GM19397 (cell line): ENCODE results near the gene MVB12B.
"Not testable (repeated sequence)": the region's sequence is repeated elsewhere in the genome, so short reads cannot be mapped to it uniquely, and the experiment has no call there.

ENCODE experiments used
- ATAC-seq: cut with Tn5 transposase; IDR thresholded peaks from one replicate; pipeline ENCODE4 v1.9.1; 2021; ENCODE audit warnings: mild to moderate bottlenecking, moderate library complexity; ENCODE audit not compliant: unreplicated experiment

The MVB12B gene, protein sequence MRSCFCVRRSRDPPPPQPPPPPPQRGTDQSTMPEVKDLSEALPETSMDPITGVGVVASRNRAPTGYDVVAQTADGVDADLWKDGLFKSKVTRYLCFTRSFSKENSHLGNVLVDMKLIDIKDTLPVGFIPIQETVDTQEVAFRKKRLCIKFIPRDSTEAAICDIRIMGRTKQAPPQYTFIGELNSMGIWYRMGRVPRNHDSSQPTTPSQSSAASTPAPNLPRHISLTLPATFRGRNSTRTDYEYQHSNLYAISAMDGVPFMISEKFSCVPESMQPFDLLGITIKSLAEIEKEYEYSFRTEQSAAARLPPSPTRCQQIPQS

DNA sequence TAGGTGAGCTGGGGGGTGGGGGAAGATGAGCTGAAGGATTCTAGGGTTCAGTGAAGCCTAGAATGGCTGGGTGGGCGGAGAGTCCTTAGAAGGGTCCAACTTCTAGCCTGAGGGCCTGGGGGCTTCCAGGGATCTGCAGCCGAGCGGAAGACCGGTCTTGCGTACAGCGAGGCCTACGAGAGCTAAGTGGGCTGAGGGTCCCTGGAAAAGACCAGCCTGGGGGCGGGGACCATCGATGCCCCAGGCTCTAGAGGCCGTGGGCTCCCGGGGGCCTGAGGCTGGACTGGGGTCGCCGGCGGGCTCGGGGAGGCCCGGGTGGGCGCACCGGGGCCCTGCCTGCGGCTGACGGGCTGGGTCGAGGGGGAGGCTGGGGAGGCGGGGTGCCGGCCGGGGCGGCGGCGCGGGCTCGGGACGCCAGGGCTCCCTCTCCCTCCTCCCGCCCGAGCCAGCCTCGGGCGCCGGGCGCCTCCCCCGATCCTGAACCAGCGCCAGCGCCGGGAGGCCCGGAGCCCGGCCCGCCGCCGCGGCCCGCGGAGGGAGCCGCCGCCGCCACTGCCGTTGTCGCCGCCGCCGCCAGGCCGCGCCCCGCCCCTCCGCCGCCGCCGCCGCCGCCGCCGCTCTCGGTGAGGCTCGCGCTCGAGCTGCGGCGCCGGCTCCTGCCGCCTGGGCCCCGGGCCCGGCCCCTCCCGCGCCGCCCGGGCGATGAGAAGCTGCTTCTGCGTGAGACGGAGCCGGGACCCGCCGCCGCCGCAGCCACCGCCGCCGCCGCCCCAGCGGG, at the start of gene MVB12B:
MVB12B (plus strand) TSS at position 602 of the 778 bp plus-strand sequence; CDS start at position 703, 101 bp downstream.
- no peak for ATAC-seq

DNA sequence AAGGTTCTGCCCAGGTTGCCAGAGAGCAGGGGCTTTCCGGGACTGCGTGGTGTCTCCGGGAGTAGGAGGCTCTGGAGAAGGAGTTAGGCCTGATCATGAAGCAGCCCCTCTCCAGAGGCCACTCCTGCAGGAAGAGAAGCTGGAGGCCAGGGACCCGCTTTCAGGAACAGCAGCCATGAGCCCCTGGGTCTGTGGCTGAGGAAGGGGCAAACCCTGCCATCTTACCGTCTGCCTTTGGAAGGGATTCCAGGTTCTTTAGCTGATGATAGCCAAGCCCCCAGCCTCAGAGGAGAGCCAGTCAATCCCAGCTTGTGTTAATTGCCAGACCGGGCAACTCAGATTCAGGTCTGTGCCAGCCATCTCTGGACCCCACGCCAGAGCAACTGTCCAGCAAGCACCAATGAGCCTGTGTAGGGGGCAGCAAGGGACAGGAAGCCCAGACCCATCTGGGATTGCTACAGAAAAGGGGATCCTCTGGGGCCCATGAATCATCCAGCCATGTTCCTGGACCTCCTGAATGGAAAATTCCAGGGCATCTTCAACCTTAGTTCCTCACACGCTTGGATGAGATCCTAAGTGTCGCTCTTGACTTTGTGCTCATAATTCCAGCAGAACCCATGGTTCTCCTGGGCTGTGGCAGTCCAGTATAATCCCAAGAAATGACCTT, 42.7 kb upstream of the MVB12B start:
- ATAC-seq, result no peak

DNA sequence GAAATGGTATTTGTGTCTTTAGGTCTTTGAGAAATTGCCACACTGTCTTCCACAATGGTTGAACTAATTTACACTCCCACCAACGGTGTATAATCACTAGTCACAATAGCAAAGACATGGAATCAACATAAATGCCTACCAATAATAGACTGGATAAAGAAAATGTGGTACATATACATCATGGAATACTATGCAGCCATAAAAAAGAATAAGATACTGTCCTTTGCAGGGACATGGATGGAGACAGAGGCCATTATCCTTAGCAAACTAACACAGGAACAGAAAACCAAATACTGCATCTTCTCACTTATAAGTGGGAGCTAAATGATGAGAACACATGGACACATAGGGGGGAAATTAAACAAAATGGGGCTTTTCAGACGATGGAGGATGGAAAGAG, 41.0 kb upstream of the MVB12B start:
- not testable (repeated sequence) for ATAC-seq

DNA sequence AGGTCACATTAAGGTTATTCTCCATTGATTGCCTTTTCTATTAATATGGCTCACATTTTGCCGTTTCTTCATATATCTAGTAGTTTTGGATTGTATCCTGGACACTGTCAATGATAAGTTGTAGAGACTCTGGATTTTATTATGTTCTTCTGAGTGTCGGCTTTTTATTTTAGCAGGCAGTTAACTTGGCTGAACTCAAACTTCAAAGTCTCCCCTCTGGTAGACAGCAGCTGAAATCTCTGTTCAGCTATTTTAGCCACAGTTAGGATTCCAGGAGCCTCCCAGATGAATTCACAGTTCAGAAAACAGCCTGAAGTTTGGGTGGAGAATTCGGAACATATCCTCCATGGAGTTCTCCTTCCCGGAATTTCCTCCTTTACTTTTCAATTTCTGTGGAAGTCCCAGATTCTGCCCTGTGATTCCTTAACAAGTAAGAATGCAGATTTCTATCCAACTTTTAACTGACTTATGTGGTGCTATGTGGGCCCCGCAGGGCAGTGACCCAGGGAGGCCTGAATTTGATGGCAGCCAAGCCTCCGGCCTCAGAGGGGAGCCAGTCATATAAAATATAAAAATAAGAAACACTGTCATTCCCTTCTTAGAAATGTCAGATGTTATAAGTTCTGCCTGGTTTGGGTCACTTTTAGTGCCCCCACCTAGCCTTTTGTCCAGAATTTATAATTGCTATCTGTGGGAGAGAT, 39.3 kb upstream of the MVB12B start:
- ATAC-seq, result no peak

DNA sequence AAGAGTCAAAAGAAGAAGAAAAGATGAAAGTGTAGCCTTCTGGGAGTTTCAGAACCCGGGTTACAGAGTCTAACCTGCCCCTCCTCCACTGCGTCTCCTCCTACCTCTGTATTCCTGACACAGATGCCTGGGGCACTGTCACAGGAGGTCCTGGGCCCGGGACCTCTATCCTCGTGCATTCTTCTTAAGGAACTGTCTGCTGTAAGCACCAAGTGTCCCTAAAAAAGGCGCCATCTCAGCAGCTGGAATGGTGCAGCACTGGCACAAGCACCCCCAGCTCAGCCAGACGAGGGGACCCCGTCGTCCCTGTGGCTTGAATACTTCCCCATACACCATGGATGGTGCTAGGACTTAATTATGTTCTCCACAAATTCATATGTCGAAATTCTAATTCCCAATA, 35.8 kb upstream of the MVB12B start:
- no peak for ATAC-seq

DNA sequence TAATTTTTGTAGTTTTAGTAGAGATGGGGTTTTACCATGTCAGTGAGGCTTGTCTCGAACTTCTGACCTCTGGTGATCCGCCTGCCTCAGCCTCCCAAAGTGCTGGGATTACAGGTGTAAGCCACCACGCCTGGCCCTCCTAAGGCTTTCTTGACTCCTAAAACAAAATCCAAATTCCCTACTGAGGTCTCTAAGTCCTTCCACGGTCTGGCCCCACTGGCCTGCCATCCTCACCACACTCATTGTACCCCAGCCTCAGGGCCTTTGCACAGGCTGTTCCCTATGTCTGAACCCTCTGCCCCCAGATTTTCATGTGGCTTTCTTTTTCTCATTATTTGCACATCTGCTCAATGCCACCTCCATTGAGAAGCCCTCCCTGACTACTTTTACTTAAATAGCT, 34.7 kb upstream of the MVB12B start:
- no peak for ATAC-seq

DNA sequence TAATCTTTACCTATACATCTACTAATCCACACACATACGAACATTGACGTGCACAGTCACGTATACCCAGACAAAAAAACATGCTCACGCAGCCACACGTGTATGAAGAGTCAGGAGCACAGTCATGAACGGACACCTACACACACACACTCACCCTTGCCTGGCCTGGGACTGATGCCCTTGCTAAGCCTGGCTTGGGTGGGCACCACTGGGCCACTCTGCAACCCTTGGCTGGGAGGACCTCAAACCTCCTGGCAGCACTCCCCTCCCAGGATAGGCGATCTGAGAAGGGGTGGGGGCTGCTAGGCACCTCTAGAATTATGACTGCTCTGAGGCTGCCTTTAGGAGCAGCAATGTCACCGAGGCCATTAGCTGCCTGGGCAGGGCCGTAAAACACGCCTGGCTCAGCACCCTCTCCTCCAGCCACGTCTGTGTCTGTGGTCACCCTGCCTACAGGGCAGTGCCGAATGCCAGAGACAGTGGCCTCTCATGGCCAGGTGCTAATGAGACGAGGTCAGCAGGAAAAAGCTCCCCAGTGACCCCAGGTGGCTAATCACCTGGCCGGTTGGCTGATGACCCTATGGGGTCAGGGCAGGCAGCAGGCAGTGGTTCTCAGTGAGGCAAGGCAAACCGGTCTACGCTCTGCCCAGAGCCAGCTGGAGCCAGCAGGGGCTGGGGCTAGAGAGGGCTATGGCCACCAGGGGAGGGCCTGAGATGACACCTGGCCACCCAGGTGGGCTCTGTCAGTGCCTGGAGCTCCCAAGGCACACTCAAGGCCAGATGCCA, 33.7 kb upstream of the MVB12B start:
- no peak for ATAC-seq

DNA sequence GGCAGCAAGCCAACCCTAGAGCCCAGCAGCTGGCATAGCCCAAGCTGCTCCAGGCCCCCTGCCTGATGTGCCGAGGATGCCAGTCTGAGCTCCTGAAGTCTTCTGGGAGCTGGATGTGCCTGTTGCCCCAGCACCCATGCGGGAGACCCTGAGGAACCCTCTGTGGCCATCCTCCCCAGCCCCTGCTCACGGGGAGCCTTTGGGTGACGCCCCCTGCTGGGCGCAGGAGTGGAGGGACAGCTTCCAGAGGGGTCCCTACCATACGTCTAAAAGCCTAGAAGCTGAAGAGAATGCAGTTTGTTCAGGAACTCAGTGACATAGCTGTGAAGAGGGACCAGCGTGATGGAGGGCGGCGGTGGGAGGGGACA, 33.1 kb upstream of the MVB12B start:
- ATAC-seq, result no peak

DNA sequence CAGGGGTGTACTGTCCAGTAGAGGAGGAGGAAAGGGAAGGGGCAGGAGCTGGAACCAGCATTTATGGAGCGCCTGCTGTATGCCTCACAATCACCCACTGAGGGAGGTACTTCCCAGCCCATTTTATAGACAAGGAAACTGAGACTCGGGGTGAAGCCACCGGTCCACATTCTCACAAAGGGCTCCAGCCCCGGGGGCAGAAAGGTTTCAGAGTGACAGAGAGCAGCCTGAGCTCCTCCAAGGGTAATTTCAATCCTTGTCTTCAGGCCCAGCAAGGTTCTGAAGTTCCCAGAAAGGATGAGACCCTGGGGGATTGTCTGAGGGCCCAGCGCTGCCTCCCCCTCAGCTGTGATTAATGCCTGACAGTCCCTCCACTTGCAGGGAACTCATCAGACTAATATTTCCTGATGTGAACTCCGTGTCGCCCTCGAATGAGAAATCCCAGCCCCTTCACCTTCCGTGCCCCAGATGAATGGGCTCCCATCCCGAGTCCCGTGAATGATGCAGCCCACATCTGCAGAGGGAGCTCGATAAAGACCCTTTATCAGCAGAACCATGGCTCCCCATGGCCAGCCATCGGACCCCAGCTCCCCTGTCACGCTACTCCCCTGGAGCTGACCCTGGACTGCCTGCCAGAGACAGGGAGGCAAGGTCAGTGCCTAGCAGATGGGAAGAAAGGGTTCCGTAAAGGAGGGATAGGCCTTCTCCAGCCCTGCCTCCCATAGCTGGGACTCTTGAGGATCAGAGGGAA, 32.1 kb upstream of the MVB12B start:
- no peak for ATAC-seq

DNA sequence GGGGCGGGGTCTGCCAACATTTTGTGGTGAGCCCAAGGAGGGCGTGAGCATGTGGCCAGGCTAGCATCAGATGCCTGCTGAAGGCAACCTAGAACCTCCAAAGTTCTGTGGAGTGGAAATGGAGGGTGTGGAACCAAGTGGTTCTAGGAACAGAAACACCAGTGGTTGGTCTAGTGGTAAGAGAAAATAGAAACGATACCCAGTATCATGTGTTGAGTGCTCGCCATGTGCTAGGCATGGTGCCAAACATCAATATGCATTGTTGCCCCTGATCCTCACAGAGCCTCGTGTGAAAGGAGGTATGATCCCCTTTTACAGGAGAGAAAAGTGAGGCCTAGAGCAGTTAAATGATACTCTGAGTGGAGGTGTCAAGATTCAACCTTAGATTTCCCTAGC, 31.5 kb upstream of the MVB12B start:
- ATAC-seq, result no peak

DNA sequence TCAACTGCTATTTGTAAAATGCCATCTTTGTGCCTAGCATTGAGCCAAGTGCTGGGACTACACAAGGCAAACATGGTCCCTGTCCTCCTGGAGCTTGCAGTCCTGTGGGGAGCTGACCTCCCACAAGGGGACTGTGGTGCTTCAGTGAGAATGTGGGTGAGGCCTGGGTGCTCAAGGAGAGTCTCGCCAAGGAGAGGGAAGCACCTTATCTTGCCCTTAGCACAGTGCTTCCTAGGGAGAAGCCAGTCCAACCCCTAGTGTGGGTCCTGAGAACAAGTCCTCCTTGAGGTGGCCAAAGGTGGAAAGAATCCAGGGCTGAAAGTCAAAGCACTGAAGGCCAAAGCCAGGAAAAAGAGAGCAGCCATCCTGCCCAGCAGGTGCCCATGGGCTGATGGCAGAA, 31.1 kb upstream of the MVB12B start:
- ATAC-seq, result no peak

DNA sequence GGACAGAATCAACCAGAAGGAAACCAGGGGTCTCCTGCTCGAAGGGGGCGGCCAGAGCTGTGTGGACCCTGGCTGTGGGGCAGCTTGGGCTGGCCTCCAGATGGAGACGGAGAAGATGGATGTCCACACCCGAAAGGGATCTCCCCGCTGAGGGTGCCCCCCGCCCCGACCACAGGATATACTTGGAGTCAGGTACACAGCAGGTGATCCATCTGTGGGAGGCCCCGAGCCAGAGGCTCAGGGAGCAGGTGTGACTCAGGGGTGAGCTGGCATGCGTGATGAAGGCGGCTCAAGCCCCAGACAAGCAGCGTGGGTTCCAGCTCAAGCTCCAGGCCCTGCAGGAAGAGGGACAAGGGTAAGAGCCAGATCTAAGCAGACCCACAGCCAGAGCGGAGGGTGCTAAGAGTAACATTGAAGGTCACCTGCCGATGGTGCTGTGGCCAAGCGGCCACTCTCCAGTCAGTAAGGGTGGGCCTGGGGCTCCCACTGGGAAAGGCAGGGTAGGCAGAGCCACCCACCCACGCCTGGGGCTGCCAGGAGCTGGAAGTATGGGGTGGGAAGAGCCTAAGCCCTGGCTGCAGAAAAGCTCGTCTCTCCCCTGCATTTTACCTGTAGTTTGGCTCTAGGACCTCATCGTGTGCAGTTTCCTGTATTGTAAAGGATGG, 30.6 kb upstream of the MVB12B start:
- ATAC-seq, result no peak

DNA sequence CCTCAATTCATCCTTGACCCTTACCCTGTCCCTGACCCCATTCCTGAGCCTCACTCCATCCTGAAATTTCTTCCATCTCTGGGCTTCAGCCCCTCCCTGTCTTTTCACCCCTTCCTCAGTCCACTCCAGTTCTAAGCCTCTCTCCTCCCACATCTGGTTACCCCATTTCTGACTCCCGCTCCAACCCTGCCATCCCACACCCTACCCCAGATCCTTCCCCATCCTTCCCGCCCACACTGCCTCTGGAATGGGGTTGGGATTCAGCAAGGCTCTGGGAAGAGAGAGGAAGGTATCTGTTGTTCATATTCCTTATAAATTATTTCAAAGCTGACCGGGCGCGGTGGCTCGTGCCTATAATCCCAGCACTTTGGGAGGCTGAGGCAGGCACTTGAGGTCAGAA, 29.9 kb upstream of the MVB12B start:
- ATAC-seq, result no peak

DNA sequence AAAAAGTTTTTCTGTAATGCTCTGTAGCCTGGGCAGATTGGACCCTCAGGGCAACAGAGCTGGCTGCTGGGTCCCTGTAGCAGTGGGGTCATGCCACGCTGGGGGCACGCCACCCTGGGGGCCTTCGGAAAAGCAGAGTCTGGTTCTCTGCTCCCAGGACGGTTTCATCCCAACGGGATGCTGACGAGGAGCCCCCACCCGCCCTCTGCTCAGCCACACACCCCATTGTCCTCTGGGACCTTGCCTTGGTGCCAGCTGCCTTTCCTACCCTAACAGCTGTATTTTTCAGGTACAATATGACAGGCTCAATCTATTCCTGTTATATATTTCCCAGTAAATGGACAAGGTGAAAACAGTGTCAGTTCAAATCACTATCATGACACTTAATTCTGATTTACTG, 29.0 kb upstream of the MVB12B start:
- ATAC-seq, result no peak

DNA sequence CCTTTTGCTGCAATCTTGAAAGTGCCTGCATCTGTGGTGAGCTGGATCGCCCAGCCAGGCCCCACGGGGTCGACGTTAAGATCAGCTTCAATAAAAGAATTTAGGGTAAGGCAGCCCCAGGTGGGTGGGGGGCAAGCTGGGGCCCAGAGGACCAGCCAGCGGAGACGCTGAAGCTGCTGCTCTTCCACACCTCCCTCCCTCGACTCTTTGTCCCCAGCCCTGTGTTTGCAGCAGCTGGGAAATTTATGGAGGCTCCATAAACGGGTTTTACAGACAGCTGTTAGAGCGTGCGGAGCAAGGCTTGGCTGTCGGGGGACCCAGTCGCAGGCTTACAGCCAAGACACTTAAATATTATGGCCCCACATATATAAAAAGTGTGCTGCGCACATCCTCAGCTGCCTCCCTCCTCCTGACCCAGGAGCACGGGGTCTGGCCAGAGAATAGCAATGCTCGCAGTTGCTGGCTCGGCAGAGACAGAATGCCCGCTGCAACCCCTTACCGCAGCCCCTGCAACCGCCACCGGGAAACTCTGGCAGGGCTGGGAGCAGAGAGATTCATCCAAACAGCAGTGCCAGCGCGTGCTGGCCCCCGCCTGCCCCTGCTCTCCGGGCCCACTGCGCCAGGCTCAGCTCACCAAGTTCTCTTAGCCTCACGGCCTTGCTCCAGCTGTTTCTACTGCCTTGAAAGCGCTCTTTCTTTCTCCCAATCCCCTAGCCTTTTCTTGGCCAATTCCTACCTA, 28.4 kb upstream of the MVB12B start:
- ATAC-seq, result no peak

DNA sequence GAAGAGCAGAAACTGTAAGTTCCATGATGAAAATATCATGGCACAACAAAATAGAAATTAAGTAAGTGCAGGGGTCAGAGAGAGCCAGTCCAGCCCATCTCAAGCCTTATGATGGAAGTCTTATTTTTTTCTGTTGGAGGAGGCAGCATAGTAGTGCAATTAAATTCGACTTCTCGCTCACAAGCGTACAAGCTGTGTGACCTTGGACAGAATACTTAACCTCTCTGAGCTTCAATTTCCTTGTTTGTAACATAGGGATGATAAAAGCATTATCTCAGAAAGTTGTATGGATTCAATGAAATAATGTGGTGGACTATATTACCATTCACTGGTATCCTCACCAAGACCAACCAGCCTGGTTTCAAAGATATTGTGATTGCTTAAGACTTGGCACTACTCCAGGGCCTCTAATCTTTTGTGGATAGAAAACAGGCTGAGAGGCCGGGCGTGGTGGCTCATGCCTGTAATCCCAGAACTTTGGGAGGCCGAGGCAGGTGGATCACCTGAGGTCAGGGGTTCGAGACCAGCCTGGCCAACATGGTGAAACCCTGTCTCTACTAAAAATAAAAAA, 26.8 kb upstream of the MVB12B start:
- ATAC-seq, result no peak

DNA sequence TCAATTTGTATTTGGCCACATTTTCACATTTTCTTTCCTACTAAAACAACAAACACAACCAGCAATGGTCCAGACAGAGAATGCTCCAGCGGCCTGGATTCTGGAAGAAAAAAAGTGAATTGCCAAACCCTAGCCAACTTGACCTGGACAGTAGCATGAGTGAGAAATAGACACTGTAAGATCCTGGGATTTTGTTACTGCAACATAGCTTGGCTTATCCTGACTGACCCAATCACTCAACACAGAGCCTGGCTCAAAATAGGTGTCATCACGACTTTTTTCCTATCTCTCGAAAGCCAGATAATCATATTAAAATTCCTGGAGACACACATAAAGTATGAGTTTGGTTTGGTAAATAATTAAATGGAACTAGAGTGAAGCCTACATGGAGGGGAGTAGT, 25.4 kb upstream of the MVB12B start:
- ATAC-seq, result no peak

DNA sequence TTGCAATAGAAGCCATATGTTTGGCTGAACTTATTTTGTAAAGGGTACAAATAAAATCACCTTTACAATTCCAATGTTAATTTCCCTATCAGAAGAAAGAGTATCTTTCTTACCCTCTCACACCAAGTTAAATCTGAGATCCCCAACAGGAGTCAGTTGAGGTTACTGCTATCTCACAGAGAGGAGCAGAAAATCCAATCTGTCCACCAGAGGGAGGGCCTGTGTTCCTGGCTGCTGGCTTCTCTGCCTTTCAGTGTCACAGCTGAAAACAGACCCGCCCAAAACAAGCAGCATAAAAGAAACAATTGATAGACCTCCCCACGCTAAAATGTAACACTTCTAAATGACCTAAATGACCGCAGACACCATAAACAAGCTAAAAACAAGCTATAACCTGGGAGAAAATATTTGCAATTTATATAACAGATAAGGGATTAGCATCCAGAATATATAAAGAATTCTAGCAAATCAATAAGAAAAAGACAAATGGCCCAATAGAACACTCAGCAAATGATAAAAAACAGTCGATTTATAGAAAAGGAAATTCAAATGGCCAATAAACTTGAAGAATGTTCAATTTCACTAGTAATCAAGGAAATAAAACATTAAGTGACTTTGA, 24.5 kb upstream of the MVB12B start:
- no peak for ATAC-seq
